C4-2B (cell line): ENCODE measurements around the gene EXOC6B.

ENCODE experiments used
- ZFX ChIP-seq: fragments of 450-650 bp; IDR thresholded peaks from 2 replicates; pipeline ENCODE4 v1.6.1; 2017
- TF ChIP-seq, protein P1 (sequence below): fragments of 450-650 bp; conservative IDR thresholded peaks from 2 replicates; pipeline ENCODE4 v1.5.1; 2017; ENCODE audit warnings: mild to moderate bottlenecking

DNA sequence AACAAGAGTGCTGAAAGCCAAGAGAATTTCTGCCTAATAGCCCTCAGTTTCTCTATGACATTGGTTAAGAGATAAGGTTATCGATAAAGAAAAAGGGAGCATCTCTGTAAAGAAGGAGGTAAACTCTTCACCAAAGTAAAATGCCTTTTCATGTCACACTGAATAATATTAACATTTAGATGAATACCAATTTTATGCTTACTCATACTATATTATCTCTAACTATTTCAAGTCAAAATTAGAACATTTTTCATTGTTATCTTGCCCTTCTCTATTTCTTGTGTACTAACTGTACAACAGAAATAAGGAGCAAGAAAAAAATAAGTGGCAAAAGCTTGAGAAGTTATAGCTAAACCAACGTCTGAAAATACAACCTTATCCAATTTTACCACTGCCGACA is 127.5 kb downstream of the EXOC6B start:
- TF ChIP-seq, protein P1, sequence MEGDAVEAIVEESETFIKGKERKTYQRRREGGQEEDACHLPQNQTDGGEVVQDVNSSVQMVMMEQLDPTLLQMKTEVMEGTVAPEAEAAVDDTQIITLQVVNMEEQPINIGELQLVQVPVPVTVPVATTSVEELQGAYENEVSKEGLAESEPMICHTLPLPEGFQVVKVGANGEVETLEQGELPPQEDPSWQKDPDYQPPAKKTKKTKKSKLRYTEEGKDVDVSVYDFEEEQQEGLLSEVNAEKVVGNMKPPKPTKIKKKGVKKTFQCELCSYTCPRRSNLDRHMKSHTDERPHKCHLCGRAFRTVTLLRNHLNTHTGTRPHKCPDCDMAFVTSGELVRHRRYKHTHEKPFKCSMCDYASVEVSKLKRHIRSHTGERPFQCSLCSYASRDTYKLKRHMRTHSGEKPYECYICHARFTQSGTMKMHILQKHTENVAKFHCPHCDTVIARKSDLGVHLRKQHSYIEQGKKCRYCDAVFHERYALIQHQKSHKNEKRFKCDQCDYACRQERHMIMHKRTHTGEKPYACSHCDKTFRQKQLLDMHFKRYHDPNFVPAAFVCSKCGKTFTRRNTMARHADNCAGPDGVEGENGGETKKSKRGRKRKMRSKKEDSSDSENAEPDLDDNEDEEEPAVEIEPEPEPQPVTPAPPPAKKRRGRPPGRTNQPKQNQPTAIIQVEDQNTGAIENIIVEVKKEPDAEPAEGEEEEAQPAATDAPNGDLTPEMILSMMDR: no peak
- TF ChIP-seq ZFX: no peak
